CD4-positive, alpha-beta T cell treated with Interleukin-2 at 100 ng/mL for 4 hours (primary cell): ENCODE data around the gene GGA1.
"Not testable (repeated sequence)": the region's sequence is repeated elsewhere in the genome, so short reads cannot be mapped to it uniquely, and the experiment has no call there.

Experiments used
- DNase-seq: peaks from one replicate; pipeline ENCODE4 v3.0.0-alpha.2; 2020; ENCODE audit warnings: low spot score

Gene GGA1

DNA sequence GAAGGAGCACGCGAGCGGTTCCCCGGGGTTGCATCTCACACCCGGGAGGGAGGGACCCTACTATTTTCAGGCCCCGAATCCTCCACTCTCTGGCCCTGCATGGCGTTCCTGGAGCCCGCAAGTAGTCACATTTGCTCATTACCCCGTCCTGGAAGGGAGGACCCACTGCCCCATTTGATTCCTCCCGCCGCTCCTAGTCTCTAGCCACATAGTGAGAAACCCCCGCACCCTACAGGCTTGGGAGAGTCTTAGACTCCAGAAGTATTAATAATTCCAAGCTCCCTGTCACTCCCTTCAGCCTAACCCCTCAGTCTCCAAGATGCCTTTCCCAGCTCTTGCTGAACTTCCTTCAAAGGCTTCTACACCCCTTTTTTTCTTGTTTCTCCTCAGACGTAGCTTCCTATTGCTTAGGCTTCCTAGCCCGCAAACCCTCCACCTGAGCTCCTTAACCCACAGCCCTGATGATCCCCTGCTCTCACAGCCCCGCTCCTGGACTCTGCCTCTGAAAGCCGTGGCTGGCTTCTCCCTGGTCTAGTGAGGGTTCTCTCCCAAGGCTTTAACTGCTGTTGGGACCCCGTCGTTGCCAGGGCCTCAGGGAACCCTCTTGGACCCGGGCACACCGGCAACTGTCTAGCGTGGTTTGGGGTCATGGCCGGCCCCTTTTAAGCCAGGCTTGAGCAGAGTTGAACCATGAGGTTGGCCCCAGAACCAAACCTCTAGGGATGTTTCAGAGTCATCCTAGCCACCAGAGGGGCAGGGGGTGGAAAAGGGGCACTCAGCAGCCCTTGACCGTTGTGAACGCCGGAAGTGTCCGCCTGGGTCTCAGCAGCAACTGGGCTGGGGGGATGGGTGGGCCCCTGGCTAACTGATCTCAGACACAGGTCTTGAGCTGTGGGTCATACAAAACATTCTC lies 862 bp downstream of the GGA1 start:
- DNase-seq = no peak

DNA sequence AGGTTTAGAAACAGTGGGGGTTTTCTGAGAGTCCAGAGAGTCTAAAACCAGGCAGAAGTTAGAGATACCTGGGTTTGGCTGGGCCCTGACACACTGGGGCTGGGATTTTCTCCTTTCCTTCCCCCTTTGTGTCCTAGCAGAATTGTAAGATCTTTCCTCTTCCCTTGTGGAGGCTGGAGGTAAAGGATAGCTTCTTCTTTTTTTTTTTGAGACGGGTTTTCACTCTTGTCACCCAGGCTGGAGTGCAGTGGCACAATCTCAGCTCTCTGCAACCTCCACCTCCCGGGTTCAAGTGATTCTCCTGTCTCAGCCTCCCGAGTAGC lies 1.5 kb downstream of the GGA1 start:
- not testable (repeated sequence) for DNase-seq

DNA sequence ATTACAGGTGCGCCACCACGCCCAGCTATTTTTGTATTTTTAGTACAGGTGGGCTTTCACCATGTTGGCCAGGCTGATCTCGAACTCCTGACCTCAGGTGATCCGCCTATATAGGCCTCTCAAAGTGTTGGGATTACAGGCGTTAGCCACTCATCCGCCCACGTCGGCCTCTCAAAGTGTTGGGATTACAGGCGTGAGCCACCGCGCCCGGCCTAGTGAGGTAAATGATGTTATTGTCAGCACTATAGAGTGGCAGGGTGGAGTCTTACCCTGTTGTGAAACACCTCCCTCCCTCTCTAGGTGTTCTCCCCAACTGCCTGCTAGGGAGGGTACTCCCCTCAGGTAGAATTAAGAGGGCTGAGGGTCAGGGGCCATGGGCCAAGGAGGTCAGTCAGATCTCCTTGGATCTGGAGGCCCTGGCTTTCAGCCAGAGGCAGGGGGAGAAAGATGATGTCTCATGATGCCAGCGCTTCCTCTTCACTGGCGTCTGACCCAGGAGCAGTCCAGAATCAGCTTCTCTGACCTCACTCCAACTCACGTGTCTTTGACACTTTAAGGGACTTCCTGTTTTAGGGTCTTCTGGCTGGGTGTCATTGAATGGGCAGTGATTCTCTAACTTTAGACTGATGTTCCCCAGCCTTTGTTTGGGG lies 2.0 kb downstream of the GGA1 start:
- no peak for DNase-seq

DNA sequence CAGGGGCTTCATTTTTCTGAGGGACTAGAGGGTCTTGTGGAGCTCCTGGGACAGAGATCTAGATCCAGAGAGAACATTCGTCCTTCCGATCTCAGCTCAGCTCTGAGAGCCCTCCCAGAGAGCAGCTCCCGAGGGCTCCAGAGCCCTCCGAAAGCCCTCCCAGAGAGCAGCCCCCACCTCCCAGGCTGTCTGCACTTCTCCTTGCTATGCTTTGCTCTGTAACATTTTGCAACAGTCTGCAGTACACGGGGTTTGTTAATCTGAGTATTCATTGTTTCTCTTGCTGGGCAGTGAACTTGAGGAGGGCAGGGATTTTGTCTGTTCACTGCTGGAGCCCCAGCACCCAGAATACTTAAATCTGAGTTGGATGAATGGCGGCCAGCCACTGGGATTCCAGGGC lies 2.6 kb downstream of the GGA1 start:
- DNase-seq = no peak

DNA sequence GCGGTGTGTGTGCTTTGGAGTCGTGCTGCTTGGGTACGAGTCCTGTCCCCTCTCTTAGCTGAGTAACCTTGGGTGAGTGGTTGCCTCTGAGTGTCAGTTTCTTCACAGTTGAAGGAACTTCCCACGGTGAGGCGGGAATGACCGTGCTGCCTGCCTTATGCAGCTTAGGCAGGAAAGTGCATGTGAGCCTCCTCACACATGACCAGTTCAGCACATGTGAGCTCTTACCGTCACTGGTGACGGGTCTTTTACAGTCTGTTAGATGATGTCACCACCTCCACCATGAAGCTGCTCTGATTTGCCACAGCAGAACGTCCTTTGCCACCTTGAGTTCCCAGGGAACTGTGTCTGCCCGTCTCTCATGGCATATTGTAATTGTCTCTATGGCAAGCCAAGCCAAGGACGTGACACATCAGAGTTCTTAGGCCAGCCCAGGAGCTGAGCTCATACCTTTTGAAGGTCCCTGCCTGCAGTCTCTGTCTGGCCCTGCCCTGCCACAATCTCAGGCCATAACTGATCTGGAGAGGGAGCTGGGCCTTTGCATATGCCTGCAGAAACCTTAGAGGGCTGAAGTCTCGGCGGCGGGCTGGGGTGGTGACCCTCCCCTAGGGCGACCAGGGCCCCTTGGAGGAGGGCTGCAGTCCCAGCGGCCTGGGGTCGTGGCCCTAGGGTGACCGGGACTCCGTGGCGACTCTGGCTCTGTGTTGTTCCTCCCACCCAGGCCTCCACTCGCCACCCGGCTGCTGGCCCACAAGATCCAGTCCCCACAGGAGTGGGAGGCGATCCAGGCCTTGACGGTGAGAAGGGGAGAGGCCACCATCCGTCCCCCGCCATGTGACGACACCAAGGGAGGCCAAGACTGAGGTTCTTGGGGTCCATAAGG lies 7.8 kb downstream of the GGA1 start:
- no peak for DNase-seq

DNA sequence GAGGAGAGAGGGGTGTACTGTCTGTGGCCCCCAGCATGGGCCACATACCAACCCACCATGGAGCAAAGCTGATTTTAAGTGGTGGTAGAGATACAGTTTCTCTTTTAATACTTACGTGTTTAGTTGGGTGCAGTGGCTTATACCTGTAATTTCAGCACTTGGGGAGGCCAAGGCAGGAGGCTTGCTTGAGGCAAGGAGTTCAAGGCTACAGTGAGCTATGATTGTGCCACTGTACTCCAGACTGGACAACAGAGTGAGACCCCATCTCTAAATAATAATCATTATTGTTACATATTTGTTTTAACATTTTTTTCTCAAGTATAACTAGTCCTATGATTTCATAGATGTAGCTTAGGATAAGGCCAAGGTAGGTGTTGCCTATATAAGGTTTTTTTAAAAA lies 8.8 kb downstream of the GGA1 start:
- DNase-seq = no peak

DNA sequence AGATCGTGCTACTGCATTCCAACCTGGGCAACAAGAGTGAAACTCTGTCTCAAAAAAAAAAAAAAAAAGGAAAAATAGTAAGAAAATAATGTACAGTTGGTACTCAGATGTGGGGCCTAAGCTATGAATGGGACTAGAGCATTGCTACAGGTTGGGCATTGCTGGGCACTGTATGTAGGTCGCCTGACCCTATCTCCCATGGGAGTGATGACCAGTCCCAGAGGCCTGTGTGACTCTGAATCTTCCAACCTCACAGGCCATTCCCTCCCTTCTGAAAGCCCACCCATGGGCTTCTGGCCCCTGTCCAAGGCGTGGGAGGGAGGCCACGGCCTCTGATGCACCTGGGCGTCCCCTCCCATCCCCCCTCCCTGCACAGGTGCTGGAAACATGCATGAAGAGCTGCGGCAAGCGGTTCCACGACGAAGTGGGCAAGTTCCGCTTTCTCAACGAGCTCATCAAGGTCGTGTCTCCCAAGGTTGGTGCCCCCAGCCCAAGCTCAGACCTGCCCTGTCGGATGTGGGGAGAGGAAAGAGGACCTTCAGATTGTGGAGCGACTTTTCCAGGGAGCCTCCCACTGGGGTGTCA lies 9.5 kb downstream of the GGA1 start:
- DNase-seq = no peak

DNA sequence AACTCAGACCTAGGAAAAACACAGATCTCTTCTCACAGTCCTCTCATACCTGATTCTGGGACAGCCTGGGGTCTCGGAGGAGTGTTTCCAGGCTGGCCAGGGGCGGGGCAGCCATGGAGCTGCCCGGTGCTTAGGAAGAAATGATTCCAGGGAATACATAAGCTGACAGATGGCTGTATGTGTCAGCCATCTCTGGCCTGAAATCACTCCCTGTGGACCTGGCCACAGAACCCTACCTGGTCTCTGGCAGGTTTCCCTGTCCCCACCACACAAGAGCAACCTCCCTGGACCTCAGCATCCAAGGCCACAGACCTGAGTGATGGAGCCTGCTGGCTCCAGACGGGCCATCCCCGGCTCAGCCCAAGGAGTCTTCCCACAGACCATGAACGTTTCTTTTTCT lies 10.0 kb downstream of the GGA1 start:
- DNase-seq = no peak

DNA sequence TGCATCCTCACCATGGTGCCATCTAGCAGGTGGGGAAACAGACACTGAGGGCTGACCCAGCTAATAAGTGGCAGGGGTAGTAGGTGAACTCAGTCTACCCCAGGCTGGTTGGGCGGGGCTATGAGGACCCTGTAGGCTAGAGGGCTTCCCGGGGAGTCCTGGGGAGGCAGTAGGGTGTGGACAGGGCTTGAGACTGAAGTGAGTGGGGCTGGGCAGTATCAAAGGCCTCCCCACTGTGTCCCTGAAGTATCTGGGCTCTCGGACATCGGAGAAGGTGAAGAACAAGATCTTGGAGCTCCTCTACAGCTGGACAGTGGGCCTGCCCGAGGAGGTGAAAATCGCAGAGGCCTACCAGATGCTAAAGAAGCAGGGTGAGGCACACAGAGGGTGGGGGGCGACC lies 11.4 kb downstream of the GGA1 start:
- DNase-seq = no peak

DNA sequence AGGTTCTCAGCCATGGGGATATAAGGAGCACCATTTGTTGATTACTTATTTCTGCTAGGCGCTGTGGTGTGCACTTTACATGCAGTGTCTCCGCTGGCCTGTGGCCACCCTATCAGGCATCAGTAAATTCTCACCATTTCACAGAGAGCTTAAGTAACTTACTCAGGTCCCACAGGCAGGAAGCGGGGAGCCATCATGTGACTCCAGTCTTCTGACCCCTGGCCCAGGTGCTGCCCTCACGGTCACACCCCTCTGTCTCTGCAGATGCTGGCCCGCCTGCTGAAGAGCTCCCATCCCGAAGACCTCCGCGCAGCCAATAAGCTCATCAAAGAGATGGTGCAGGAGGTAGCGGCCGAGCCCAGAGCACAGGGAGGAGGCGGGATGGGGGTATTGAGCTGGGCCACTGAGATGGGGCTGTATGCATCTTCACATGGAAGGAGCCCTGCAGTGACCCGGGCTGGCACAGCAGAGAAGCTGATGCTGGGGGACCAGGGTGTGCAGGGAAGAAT lies 12.8 kb downstream of the GGA1 start:
- DNase-seq = no peak

DNA sequence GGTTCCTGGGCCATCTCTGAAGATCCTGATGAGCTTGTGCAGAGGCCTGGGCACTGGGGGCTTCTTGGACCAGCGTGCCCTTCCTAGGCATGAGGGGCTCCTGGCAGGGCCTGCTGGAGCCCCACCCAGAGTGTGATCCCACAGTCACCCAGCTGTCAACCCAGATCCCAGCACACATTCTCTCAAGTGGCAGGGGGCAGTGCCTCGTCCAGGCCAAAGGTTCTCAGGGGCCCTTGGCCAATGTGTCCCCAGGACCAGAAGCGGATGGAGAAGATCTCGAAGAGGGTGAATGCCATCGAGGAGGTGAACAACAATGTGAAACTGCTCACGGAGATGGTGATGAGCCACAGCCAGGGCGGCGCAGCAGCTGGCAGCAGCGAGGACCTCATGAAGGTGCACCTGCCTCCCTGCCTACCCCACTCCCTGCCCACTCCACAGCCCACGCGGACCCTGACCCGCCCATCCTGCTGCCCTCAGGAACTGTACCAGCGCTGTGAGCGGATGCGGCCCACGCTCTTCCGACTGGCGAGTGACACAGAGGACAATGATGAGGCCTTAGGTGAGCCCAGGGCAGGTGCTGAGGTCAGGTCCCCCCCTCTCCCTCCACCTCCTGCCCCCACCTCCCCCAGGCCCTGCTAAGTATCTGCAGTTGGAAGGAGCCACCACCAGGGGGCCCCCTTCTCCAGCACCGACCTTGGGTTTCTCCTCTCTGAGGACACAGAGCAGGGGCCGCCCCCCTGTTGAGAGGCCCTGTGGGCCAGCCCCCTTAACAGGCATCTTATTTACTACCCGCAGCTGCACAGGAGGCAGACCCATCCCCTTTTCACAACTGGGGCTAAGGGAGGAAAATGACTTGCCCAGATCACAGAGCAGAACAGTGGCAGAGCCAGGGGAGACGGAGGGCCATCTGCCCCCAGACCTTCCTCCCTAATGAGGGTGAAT lies 14.7 kb downstream of the GGA1 start:
- peak; percentile 79 for DNase-seq

DNA sequence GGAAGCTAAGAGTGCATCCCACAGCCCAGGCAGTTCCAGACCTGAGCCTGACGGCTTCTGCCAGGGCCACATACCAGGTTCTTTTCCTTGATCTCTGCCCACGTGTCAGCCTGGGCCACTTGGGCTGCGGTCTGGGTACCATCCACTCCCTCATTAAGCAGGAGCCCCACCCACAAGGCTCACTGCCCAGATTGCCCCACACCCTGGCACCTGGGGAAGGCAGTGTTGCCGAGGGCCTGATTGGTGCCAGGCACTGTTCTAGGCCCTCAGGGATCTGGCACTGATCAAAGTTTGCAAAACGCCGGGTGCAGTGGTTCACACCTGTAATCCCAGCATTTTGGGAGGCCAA lies 15.4 kb downstream of the GGA1 start:
- no peak for DNase-seq

DNA sequence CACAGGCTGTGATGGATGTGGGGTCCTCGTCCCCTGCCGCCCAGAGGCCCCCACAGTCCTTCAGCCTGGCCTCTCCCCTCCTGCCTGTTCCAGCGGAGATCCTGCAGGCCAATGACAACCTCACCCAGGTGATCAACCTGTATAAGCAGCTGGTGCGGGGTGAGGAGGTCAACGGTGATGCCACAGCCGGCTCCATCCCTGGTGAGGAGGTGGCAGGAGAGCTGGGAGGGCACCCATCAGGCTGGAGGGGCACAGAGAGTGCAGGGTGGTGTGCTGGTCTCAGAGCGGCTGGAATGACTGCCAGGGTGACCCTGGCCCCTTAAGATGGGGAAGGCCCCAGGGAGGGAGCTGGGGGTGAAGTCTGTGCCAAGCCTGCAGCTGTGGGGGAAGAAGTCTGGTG lies 16.2 kb downstream of the GGA1 start:
- no peak for DNase-seq

DNA sequence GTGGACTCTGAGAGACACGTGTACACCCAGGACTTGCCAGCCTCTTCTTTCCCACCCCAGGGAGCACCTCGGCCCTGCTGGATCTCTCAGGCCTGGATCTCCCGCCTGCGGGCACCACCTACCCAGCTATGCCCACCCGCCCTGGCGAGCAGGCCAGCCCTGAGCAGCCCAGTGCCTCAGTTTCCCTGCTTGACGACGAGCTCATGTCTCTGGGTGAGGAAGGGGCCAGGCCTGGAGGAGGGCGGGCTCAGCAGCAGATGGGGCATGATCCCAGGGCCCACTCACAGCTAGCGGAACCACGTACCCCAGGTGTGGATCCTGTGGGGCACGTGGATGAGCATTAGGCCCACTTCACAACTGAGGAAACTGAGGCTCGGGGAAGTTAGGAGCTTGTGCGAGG lies 17.1 kb downstream of the GGA1 start:
- DNase-seq = no peak

DNA sequence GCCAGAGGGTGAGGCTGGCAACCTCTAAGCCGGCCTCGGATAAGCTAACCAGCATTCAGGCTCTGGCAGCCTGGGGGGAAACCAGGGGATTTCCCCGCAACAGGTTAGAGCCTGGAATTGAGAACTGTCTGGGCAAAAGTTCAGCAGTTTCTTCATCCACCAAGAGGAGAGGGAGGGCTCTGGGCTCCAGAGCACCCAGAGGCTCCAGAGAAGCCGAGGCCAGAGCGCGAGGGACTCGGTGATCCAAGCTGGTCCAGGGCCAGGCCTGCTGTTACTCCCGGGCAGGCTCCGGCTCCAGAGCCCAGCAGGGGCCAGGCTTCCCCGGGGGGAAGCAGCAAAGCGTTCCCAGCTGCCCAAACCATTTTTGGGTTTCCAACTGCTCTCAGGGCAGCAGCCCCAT lies 17.5 kb downstream of the GGA1 start:
- no peak for DNase-seq

DNA sequence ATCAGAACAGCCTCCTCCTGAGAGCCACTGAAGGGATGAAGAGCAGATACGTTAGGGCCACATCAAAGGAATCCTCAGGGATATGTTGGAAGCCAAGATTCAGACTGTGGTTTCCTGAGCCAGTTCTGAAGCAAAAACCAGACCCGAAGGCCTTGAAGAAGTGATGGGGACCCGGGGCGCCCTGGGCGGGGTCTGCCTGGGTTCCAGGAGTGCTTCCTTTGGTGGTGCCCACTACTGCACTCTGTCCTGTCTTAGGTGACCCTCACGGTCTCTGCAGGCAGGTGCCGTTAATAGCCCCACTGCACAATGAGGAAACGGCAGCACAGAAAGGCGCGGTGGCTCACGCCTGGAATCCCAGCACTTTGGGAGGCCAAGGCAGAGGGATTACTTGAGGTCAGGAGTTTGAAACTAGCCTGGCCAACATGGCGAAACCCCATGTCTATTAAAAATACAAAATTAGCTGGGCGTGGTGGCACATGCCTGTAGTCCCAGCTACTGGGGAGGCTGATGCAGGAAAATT lies 18.0 kb downstream of the GGA1 start:
- no peak for DNase-seq

DNA sequence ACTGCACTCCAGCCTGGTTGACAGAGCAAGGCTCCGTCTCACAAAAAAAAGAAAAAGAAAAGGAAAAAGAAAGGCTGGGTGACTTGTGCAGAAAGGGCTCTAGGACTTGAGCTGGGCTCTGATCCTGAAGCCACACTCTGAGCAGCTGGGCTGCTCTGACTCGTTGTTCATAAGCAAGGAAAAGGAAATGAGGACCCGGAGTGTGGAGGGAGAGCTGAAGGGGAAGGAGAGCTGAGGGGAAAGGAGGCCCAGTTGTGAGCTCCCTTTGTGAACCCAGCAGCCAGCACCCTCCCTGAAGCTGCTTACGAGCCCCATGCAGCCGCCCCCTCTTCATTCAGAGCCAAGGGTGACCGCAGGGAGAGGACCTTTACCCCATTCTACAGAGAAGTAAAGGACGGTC lies 18.5 kb downstream of the GGA1 start:
- DNase-seq = no peak

DNA sequence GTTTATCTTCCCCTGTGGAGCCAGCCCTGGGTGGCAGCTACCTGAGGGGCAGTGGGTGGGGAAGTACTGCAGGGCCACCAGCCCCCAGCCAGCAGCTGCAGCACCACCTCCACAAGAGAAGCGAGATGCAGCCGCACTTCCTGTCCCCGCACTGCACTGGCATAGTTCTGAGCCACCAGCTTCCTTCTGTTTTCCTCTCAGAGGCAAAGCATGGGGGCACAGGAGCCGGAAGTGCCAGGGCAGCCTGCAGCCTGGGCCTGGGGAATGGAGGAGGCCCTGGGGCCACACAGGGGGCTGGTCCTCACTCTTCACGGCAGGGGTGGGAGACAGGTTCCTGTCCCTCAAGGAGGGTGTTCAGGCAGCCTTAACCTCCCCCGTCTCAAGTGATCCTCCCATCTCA lies 18.9 kb downstream of the GGA1 start:
- DNase-seq = peak; percentile 55

DNA sequence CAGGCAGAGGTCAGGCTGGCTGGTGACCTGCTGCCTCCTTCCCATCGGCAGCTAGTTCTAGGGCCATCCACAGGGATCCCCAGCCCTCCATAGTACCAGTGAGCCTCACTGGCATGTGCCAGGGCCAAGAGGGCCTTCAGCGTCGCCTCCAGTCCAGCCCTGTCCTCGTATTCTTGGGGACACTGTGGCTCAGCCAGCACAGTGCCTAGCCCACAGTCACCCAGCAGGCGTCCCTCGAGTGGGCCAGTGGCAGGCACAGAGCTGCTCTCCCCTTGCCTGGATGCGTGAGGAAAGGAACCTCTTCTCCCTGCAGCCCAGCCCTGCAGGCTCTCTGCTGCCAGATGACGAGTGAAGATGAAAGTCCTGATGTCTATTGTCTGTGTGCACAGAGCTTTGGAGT lies 20.2 kb downstream of the GGA1 start:
- no peak for DNase-seq

DNA sequence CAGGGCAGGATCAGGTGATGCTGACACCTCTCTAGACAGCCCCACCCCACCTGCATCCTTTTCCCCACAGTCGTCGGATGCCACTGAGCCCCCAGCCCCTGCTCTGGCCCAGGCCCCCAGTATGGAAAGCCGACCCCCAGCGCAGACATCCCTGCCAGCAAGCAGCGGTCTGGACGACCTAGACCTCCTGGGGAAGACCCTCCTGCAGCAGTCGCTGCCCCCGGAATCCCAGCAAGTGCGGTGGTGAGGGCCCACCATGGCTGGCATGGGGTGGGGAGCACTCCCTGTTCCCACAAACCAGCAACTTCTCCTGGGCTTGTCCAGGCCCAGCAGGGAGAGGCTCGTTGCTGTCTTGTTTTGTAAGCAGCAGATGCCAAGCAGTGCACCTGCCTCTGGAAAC lies 21.3 kb downstream of the GGA1 start:
- DNase-seq = no peak

DNA sequence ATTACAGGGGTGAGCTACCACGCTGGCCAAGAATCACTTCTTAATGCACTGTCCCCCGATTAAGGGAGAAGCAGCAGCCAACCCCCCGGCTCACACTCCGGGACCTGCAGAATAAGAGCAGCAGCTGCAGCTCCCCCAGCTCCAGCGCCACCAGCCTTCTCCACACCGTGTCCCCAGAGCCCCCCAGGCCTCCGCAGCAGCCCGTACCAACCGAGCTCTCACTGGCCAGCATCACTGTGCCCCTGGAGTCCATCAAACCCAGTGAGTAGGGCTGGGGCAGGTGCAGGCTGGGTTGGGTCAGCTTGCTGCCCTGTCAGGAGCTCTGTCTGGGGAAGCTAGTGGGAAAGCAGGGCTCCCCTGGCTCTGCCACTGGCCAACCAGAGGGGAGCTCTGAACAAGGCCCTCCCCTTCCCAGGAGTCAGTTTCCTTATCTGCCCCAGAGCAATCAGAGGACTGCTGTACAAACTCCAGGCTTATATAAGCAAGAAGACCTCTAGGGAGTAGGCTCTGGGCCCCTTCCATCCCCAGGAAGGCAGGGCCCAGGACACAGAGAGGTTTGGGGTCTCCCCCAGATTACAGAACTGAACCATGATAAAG lies 22.3 kb downstream of the GGA1 start:
- DNase-seq = no peak
